ENCODE data around the gene DNAJB13. TPM values are rescaled to one million over a fixed set of nuclear protein-coding genes. Genes with fewer than 3 reads are reported as not detected.

DNAJB13 gene
- total RNA-seq, 4 donors from 2014 or later, result 0.75 TPM; not detected in 3

DNA sequence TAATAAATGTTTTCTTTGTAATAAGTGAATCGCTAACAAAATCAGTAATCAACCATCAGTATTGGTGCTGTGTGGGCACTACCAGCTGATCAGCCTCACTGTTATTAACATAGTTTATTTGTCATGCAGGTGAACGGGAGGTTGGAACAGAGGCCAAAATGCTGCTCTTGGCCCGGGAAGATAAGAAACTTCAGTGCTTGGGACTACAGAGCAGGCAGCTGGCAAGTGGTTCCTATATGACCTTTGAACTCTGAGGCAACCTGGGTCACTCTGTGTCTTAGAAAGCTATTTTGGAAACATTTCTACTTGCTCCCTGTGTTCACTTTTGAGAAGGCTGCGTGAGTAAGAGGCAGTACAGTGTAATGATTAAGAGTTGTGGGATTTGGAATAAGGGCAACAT lies 36.5 kb upstream of the DNAJB13 start:
- Histone ChIP-seq H3K36me3 (peaks cover 9 to 41% of the 10 kb centered on the region in 2 donors), H3K4me1 (no peaks in the 10 kb centered on the region), H3K4me3 (replicated peaks in 1 of 3) (no peak overlapping the region), H3K9me3 (no peaks in the 10 kb centered on the region), H3K27ac (no peak overlapping the region), H3K27me3 (no peaks in the 10 kb centered on the region)
- 92 to 94% methylated on average over 4 of the region's 4 CpGs for WGBS, 2 donors
- DNase-seq, result no peak
- TF ChIP-seq POLR2A (IDR thresholded peaks at IDR 0.05) (no peak), CTCF (IDR thresholded peaks at IDR 0.05) (no peak)
- intact Hi-C loops (cut with DNase I), result no loop called here

GRCh38 chr11:73916435-73916834 lies 34.4 kb upstream of the DNAJB13 start:
- H3K27me3 ChIP-seq, result no peaks in the 10 kb centered on the region
- peaks cover 10 to 51% of the 10 kb centered on the region in 2 donors for H3K36me3 ChIP-seq
- WGBS, 2 donors, result 86 to 91% methylated on average over 1 of the region's 1 CpG
- H3K27ac ChIP-seq, result no peak overlapping the region
- no peaks in the 10 kb centered on the region for H3K4me1 ChIP-seq
- intact Hi-C loops (cut with DNase I), result no loop called here
- H3K4me3 ChIP-seq (replicated peaks in 1 of 3), result no peak overlapping the region
- no peak for DNase-seq
- TF ChIP-seq POLR2A (IDR thresholded peaks at IDR 0.05) (no peak), CTCF (IDR thresholded peaks at IDR 0.05) (no peak)
- H3K9me3 ChIP-seq, result no peaks in the 10 kb centered on the region

DNA sequence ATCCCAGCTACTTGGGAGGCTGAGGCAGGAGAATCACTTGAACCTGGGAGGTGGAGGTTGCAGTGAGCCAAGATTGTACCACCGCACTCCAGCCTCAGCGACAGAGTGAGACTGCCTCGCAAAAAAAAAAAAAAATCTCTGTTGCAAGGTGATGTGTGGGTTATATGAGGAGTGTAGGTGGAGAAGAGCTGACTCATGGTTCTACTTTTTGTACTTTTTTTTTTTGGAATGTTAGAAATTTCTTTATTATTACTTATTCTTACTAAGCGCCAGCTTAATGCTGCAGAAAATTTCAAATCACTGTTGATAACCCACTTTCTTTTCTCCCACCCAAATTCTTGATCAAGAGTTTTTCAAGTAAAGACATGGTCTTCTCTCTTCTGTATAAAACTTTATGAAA lies 29.6 kb upstream of the DNAJB13 start:
- no peak for DNase-seq
- Histone ChIP-seq H3K4me1 (no peaks in the 10 kb centered on the region), H3K27ac (no peak overlapping the region), H3K4me3 (replicated peaks in 1 of 3) (no peak overlapping the region), H3K9me3 (no peaks in the 10 kb centered on the region), H3K36me3 (peaks cover 18 to 34% of the 10 kb centered on the region in 2 donors), H3K27me3 (no peaks in the 10 kb centered on the region)
- WGBS, 2 donors, result 98% methylated on average over 4 of the region's 4 CpGs
- intact Hi-C loops (cut with DNase I), result no loop called here
- TF ChIP-seq POLR2A (IDR thresholded peaks at IDR 0.05) (no peak), CTCF (IDR thresholded peaks at IDR 0.05) (no peak)

DNA sequence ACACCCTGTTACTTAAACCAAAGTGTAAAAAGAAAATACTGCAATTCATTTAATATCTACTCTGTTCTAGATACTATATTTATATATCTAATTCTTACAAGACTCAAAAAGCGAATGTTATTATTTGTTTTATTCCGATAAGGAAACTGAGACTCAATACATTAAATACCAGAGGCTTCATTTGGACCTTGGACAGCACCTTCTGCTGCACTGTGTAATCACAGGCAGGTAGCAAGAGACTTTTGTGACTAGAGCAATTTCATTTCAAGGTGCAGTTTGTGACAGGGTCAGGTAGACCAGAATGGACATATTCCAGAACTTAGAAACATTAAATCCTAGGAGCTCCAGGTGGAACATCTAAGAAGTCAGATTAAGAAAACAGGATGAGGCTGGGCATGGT lies 21.4 kb upstream of the DNAJB13 start:
- no peak for TF ChIP-seq POLR2A (IDR thresholded peaks at IDR 0.05)
- TF ChIP-seq CTCF (IDR thresholded peaks at IDR 0.05), result no peak
- H3K27me3 ChIP-seq, result no peaks in the 10 kb centered on the region
- DNase-seq, result no peak
- no peak overlapping the region for H3K4me3 ChIP-seq (replicated peaks in 1 of 3)
- H3K4me1 ChIP-seq, result no peaks in the 10 kb centered on the region
- WGBS, 2 donors, result 97 to 99% methylated on average over 2 of the region's 2 CpGs
- H3K9me3 ChIP-seq, result no peaks in the 10 kb centered on the region
- H3K27ac ChIP-seq, result no peak overlapping the region
- intact Hi-C loops (cut with DNase I), result no loop called here
- H3K36me3 ChIP-seq, result peaks cover 17 to 36% of the 10 kb centered on the region in 2 donors

DNA sequence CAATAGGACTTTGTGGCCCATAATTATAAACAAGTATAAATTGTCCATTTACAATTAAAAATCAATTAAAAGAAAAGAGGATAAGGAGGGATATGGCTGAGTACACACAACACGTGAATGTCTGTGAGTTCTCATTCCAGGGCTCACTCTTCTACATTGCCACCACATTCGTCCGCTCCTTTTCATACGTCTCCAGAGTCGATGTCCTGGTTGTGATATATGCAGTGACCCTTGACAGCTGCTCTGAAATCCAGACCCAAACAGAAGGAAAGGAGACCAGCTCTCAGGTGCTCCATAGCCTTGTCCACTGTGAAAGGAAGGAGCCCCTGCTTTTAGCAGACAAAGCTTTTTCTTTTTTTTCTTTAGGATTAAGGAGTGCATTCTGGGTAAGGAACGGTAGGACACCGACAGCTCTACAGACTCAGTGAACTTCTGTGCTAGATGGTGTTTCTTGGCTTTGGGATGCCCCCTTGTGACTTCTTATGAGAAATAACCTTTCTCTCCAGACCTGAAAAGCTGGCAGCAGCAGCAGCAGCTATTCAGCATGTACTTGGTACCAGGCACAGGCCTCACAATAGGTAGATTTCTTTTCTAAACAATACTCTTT lies 19.7 kb upstream of the DNAJB13 start:
- intact Hi-C loops (cut with DNase I), result no loop called here
- H3K4me1 ChIP-seq, result peaks cover 0 to 10% of the 10 kb centered on the region in 2 donors
- no peak for TF ChIP-seq POLR2A (IDR thresholded peaks at IDR 0.05)
- peak in 4 of 6 experiments; percentile 18 to 61 (median 42) for TF ChIP-seq CTCF (IDR thresholded peaks at IDR 0.05)
- peaks cover 17 to 34% of the 10 kb centered on the region in 2 donors for H3K36me3 ChIP-seq
- 65 to 67% methylated on average over 7 of the region's 7 CpGs for WGBS, 2 donors
- DNase-seq, result peak; percentile 42 to 48
- no peak overlapping the region for H3K4me3 ChIP-seq (replicated peaks in 1 of 3)
- H3K9me3 ChIP-seq, result no peaks in the 10 kb centered on the region
- no peak overlapping the region for H3K27ac ChIP-seq
- no peaks in the 10 kb centered on the region for H3K27me3 ChIP-seq

All from thyroid gland (tissue), 4 donors.